Prostate gland (tissue), 2 donors: ENCODE data around the gene ADAMTSL2. TPM values are rescaled to one million over a fixed set of nuclear protein-coding genes. Genes with fewer than 3 reads are reported as not detected.
A peak's percentile ranks its signal among the peaks of the same experiment; 100 is the strongest.

Experiments
- DNase-seq: peaks from one replicate; pipeline ENCODE4 v3.0.0-alpha.2; 2019; ENCODE audit warnings: low spot score
- H3K27ac ChIP-seq, 2 donors: fragments of 200-600 bp; sonication (generic); 2 replicates each; pipeline ENCODE4 v1.5.1; 2017 to 2019
- H3K27me3 ChIP-seq: fragments of 200-600 bp; sonication (generic); replicated peaks from 2 replicates; pipeline ENCODE4 v1.5.1; 2019; ENCODE audit not compliant: insufficient read depth
- H3K36me3 ChIP-seq, 2 donors: fragments of 200-600 bp; sonication (generic); 1 replicate in 1 of 2; 2 replicates in 1 of 2; pipeline versions ENCODE4 v1.5.1 to v1.8.1; 2017 to 2019
- H3K4me1 ChIP-seq: fragments of 200-600 bp; sonication (generic); replicated peaks from 2 replicates; pipeline ENCODE4 v1.5.1; 2019
- H3K4me3 ChIP-seq, 2 donors: fragments of 200-600 bp; sonication (generic); 2 replicates each; pipeline ENCODE4 v1.5.1; 2017 to 2019
- H3K9me3 ChIP-seq: fragments of 200-600 bp; sonication (generic); 2 replicates; pipeline ENCODE4 v1.5.1; 2017
- CTCF ChIP-seq, 4 experiments: fragments of 200-600 bp in 2 of 4; fragments of 450-650 bp in 2 of 4; sonication (generic) in 2 of 4; IDR thresholded peaks; 1 replicate in 3 of 4; 2 replicates in 1 of 4; pipeline ENCODE4 v1.5.1; 2016 to 2019; ENCODE audit warnings: antibody characterized with exemption in 4 of 4, mild to moderate bottlenecking in 2 of 4, moderate library complexity in 2 of 4
- POLR2A ChIP-seq: fragments of 450-650 bp; IDR thresholded peaks from one replicate; pipeline ENCODE4 v1.6.1; 2016; ENCODE audit warnings: antibody characterized with exemption, mild to moderate bottlenecking
- POLR2AphosphoS5 ChIP-seq: sonication (generic); formaldehyde crosslinking; IDR thresholded peaks from one replicate; pipeline ENCODE4 v1.6.1; 2017; ENCODE audit warnings: antibody characterized with exemption
- WGBS: methylation state at CpG from one replicate; pipeline ENCODE4 v1.1.5; 2018; 5-methylcytosine and 5-hydroxymethylcytosine counted together
- intact Hi-C: fragments of 100-400 bp; cut with DNase I; formaldehyde crosslinking; loops from one replicate; pipeline ENCODE4 v1.14.2; 2022
- total RNA-seq, 2 donors: library from RNA; depleted of rRNA; stranded (reverse); fragments of >200 nt; gene quantifications; one replicate each; pipeline ENCODE4 v1.1.0, GENCODE V29; 2016

Gene ADAMTSL2
- total RNA-seq, 2 donors from 2014 or later = 1.6 to 11.6 TPM

- no peak overlapping the region for H3K4me3 ChIP-seq
- no peaks in the 10 kb centered on the region for H3K9me3 ChIP-seq
- peaks cover 11% of the 10 kb centered on the region for H3K4me1 ChIP-seq
- H3K36me3 ChIP-seq = no peaks in the 10 kb centered on the region
- no peak for TF ChIP-seq CTCF (IDR thresholded peaks at IDR 0.05)
- no peak for TF ChIP-seq POLR2A
- no peak for TF ChIP-seq POLR2AphosphoS5
- no peaks in the 10 kb centered on the region for H3K27me3 ChIP-seq
- H3K27ac ChIP-seq = no peak overlapping the region
- WGBS = 95% methylated on average over 8 of the region's 8 CpGs
- intact Hi-C loops = no loop called here
- no peak for DNase-seq
Observed at GRCh38 chr9:133508046-133508445, 26.5 kb upstream of the ADAMTSL2 start.

GRCh38 chr9:133509179-133510083 lies 25.1 kb upstream of the ADAMTSL2 start:
- Histone ChIP-seq H3K27ac (peak overlapping the region in 1 of 2 donors; percentile 5), H3K27me3 (no peaks in the 10 kb centered on the region), H3K4me3 (no peak overlapping the region), H3K36me3 (no peaks in the 10 kb centered on the region), H3K4me1 (peaks cover 11% of the 10 kb centered on the region), H3K9me3 (no peaks in the 10 kb centered on the region)
- DNase-seq = peak; percentile 17
- intact Hi-C loops = no loop called here
- 2% methylated on average over 26 of the region's 26 CpGs for WGBS
- peak; percentile 23 for TF ChIP-seq POLR2AphosphoS5
- no peak for TF ChIP-seq CTCF (IDR thresholded peaks at IDR 0.05)

GRCh38 chr9:133510926-133511505 lies 23.5 kb upstream of the ADAMTSL2 start:
- DNase-seq = no peak
- intact Hi-C loops = no loop called here
- H3K4me1 ChIP-seq = peaks cover 11% of the 10 kb centered on the region
- no peak overlapping the region for H3K27ac ChIP-seq
- H3K9me3 ChIP-seq = no peaks in the 10 kb centered on the region
- no peaks in the 10 kb centered on the region for H3K27me3 ChIP-seq
- no peaks in the 10 kb centered on the region for H3K36me3 ChIP-seq
- H3K4me3 ChIP-seq = no peak overlapping the region
- no peak for TF ChIP-seq POLR2AphosphoS5
- TF ChIP-seq CTCF (IDR thresholded peaks at IDR 0.05) = no peak
- TF ChIP-seq POLR2A = no peak
- 89% methylated on average over 15 of the region's 27 CpGs for WGBS

- H3K4me3 ChIP-seq = no peak overlapping the region
- 85% methylated on average over 10 of the region's 10 CpGs for WGBS
- peaks cover 11% of the 10 kb centered on the region for H3K4me1 ChIP-seq
- intact Hi-C loops = no loop called here
- H3K27me3 ChIP-seq = no peaks in the 10 kb centered on the region
- no peaks in the 10 kb centered on the region for H3K9me3 ChIP-seq
- TF ChIP-seq POLR2A (no peak), POLR2AphosphoS5 (no peak), CTCF (IDR thresholded peaks at IDR 0.05) (no peak)
- no peak overlapping the region for H3K27ac ChIP-seq
- no peak for DNase-seq
- no peaks in the 10 kb centered on the region for H3K36me3 ChIP-seq
Observed at GRCh38 chr9:133511607-133512006, 22.9 kb upstream of the ADAMTSL2 start.
